ENCODE results near the gene MSTN. TPM values are rescaled to one million over a fixed set of nuclear protein-coding genes. Genes with fewer than 3 reads are reported as not detected.
A peak's percentile ranks its signal among the peaks of the same experiment; 100 is the strongest.

MSTN gene
- total RNA-seq, 4 donors from 2014 or later = 0.95 to 1.9 TPM; not detected in 2

- no peaks in the 10 kb centered on the region for H3K9me3 ChIP-seq
- TF ChIP-seq CTCF (IDR thresholded peaks at IDR 0.05) (no peak), POLR2A (IDR thresholded peaks at IDR 0.05) (no peak)
- no peaks in the 10 kb centered on the region for H3K27me3 ChIP-seq
- intact Hi-C loops (cut with DNase I; ENCODE audit: low total_unique reads) = no loop called here
- no peak for DNase-seq
- H3K4me3 ChIP-seq = no peak overlapping the region
- H3K36me3 ChIP-seq = no peaks in the 10 kb centered on the region
- H3K4me1 ChIP-seq = no peaks in the 10 kb centered on the region
- peak overlapping the region; percentile 32 to 39 for H3K27ac ChIP-seq
Measured at GRCh38 chr2:190094316-190094871, 31.9 kb upstream of the MSTN start.

- Histone ChIP-seq H3K27ac (peak overlapping the region; percentile 32 to 39), H3K4me3 (no peak overlapping the region), H3K4me1 (no peaks in the 10 kb centered on the region), H3K36me3 (no peaks in the 10 kb centered on the region), H3K9me3 (no peaks in the 10 kb centered on the region), H3K27me3 (no peaks in the 10 kb centered on the region)
- peak; percentile 52 for DNase-seq
- intact Hi-C loops (cut with DNase I; ENCODE audit: low total_unique reads) = no loop called here
- TF ChIP-seq POLR2A (IDR thresholded peaks at IDR 0.05) = no peak
- TF ChIP-seq CTCF (IDR thresholded peaks at IDR 0.05) = no peak
Measured at GRCh38 chr2:190093793-190094192, 31.3 kb upstream of the MSTN start.

GRCh38 chr2:190090148-190090547 lies 27.6 kb upstream of the MSTN start:
- no peak overlapping the region for H3K4me3 ChIP-seq
- no peaks in the 10 kb centered on the region for H3K27me3 ChIP-seq
- no peak for TF ChIP-seq POLR2A (IDR thresholded peaks at IDR 0.05)
- TF ChIP-seq CTCF (IDR thresholded peaks at IDR 0.05) = no peak
- intact Hi-C loops (cut with DNase I; ENCODE audit: low total_unique reads) = no loop called here
- no peaks in the 10 kb centered on the region for H3K4me1 ChIP-seq
- DNase-seq = no peak
- no peak overlapping the region for H3K27ac ChIP-seq
- H3K36me3 ChIP-seq = no peaks in the 10 kb centered on the region
- no peaks in the 10 kb centered on the region for H3K9me3 ChIP-seq

GRCh38 chr2:190088917-190089316 lies 26.4 kb upstream of the MSTN start:
- H3K27me3 ChIP-seq = no peaks in the 10 kb centered on the region
- H3K36me3 ChIP-seq = no peaks in the 10 kb centered on the region
- TF ChIP-seq CTCF (IDR thresholded peaks at IDR 0.05) (peak; percentile 70 to 81 (median 72)), POLR2A (IDR thresholded peaks at IDR 0.05) (no peak)
- no peaks in the 10 kb centered on the region for H3K9me3 ChIP-seq
- intact Hi-C loops (cut with DNase I; ENCODE audit: low total_unique reads) = no loop called here
- peak; percentile 31 to 59 for DNase-seq
- H3K27ac ChIP-seq = no peak overlapping the region
- H3K4me1 ChIP-seq = no peaks in the 10 kb centered on the region
- H3K4me3 ChIP-seq = no peak overlapping the region

GRCh38 chr2:190084704-190085103 lies 22.2 kb upstream of the MSTN start:
- Histone ChIP-seq H3K9me3 (no peaks in the 10 kb centered on the region), H3K27ac (no peak overlapping the region), H3K36me3 (no peaks in the 10 kb centered on the region), H3K4me3 (no peak overlapping the region), H3K4me1 (no peaks in the 10 kb centered on the region), H3K27me3 (no peaks in the 10 kb centered on the region)
- DNase-seq = no peak
- intact Hi-C loops (cut with DNase I; ENCODE audit: low total_unique reads) = no loop called here
- TF ChIP-seq POLR2A (IDR thresholded peaks at IDR 0.05) (no peak), CTCF (IDR thresholded peaks at IDR 0.05) (no peak)

All from uterus (tissue), 4 donors.